NCI-H2196 treated with DMSO at 0.1 percent for 48 hours (cell line): ENCODE results near the gene HES3.
"Not testable (repeated sequence)": the region's sequence is repeated elsewhere in the genome, so short reads cannot be mapped to it uniquely, and the experiment has no call there.

Source experiments
- DNase-seq: peaks from one replicate; lab custom pipeline; 2025; ENCODE audit not compliant: unreplicated experiment; lab: John Stamatoyannopoulos, UW

HES3 gene

DNA sequence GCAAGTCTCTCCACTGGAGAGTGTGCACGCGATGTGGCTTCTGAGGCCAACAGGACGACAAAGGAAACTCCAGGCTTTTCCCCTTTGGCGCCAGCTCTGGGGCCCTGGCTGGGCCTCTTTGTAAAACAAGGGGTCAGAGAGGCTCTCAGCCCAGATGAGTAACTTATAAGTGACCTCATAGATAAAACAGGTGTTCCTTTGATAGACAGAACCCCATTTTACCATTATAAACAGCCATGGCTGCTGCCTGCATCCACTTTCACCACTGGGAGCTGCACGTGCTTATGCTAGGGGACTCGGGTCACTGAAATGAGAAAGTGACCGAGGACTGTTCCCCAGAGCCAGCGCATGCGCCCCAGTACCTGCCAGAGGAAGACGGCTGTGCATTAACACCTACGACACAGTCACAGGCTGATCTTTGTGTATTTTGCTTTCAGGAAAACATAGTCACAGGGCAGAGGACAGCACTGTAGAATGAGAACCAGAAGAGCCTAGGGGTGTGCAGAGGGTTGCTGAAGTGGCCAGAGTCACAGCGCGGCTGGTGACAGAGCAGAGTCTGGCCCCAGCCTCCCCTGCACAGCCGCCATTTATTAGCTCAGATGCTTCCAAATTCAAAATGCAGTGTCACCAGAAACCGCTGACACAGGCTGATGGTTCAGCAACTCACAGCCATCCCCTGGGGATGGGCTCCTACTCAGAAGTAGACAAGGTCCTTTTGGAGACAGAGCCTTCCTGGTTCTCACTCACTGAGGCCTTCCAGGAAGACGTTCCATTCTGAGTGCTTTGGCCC, 25.4 kb upstream of the HES3 start:
- no peak for DNase-seq

DNA sequence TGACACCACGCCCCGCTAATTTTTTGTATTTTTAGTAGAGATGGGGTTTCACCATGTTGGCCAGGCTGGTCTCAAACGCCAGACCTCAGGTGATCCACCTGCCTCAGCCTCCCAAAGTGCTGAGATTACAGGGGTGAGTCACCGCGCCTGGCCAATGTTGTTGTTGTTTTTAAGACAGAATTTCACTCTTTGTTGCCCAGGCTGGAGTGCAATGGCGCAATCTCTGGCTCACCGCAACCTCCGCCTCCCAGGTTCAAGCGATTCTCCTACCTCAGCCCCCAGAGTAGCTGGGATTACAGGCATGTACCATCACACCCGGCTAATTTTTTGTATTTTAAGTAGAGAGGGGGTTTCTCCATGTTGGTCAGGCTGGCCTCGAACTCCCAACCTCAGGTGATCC, 24.3 kb upstream of the HES3 start:
- not testable (repeated sequence) for DNase-seq

DNA sequence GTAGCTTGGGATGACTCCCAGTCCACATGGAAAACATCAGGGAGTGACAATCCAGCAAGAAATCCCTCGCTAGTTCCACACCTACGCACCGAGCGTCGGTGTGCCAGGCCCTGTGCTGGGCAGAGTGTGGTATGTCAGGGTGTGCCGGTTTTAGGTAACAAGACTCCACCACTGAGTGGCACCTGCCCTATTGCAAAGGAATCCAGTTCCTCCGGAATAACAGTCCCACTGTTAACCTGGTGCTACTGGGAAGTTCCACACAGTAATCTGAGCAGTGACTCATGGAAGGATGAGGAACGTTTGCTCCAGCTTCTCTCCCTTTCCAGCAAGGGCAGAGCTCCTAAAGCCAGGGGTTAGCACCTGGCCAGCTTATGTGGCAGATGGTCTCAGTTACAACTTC, 23.7 kb upstream of the HES3 start:
- DNase-seq = no peak

DNA sequence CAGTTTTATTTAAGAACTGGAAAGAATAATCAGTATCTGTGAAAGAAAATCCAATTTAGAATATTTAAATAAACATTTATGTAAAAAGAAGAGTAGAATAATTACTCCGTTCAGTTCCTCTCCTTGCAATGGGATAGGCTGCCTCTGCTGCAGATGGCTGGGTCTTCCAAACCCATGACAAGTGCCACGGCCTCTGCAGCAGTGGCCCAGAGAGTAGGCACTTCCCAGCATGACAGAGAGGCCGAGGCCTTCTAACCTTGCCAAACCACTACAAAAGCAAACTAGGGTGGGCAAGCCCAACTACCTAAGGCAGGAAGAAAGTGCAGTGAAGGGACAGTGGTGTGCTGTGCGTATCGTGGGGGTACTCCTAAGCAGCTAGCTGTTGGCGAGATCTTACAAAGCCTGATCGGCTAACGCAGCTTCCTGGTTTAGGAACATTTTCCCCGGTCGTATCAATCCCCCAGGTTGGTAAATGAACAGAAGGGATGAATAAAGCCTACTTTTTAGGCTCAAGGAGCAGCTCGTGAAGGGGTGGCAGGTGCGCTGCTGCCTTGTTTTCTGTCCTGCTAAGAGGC, 22.7 kb upstream of the HES3 start:
- DNase-seq = no peak

DNA sequence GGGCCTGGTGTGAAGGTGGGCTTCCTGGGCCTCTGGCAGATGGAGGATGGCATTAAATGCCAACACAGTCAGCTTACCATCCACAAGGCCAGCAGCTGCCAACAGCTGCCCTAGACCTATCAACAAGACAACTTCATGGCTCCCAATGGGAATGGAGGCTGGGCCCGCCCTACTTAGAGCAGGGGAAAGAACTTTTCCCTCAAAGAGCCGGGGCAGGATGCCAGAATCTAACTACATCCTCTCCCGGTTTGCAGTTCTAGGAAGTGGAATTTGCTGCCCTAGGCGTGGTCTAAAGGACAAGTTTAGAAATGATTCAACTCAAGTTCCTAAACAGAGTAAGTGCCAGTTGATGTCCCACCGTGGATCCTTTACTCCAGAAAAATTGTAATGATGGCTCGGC, 21.3 kb upstream of the HES3 start:
- no peak for DNase-seq

DNA sequence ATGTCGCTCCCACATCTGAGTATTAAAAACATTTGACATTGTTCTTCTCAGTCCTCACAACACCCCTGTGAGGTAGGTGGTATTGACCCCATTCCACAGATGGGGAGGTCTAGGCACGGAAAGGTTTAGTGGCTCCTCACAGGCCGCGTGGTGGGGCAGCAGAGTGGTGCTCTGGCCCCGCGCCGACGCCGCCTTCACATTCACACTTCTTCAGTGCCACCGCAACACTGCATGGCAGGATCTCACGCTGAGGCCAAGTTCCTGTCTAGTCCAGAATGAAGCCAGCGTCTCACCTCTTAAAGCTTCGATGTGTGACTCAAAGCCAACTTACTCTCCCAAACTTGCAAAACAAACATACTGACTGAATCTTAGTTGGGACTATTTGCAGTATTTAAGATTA, 20.4 kb upstream of the HES3 start:
- DNase-seq = no peak

DNA sequence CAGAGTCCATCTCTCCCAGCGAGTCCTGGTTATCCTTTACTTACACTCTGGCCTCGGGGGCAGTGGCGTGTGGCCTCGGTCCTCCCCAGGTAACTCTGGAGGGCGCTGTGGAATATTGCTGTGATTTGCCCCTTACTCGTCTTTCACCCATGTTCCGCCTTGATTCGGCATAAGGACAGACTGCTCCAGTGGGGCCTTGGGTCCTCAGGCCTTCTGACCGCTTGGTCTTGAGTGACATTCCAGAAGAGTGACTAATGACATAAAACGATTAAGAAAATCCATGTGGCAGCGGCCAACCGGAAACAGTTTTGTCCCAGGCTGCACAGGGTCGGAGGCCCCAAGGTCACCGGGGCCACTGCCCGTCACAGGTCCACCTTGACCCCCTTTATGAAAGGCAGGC, 19.3 kb upstream of the HES3 start:
- no peak for DNase-seq

DNA sequence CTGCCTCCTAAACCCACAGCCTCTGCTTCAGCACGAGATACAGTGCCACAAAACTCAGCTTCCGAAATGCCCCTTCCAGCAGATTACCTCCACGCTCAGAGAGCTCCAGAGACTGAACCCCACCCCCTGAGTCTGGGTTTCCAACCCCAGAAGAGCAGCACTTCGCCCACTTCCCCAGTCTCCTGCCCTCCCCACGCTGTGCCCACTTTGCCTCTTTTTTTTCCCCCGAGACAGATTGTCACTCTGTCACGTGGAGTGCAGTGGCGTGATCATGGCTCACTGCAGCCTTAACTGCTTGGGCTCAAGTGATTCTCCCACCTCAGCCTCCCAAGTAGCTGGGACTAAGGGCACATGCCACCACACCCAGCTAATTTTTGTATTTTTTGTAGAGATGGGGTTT, 18.3 kb upstream of the HES3 start:
- no peak for DNase-seq

DNA sequence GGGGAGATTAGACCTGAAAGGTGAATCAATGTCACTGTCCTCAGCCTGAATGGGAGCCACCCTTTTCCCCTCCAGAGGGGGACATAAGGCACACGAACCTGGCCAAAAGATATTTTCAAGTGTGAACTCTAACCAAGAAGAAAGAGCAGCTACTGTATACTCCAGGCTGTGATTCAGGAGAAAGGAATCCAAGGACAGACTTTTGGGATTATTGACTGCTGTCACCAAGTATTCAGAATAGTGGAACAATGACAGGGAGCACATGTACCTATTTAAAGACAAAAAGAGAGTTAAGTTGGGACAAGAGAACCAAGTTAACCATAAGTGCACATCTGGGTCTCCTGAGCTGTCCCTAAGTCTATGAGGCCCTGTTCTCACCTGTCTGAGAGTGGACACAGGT, 10.6 kb upstream of the HES3 start:
- no peak for DNase-seq

DNA sequence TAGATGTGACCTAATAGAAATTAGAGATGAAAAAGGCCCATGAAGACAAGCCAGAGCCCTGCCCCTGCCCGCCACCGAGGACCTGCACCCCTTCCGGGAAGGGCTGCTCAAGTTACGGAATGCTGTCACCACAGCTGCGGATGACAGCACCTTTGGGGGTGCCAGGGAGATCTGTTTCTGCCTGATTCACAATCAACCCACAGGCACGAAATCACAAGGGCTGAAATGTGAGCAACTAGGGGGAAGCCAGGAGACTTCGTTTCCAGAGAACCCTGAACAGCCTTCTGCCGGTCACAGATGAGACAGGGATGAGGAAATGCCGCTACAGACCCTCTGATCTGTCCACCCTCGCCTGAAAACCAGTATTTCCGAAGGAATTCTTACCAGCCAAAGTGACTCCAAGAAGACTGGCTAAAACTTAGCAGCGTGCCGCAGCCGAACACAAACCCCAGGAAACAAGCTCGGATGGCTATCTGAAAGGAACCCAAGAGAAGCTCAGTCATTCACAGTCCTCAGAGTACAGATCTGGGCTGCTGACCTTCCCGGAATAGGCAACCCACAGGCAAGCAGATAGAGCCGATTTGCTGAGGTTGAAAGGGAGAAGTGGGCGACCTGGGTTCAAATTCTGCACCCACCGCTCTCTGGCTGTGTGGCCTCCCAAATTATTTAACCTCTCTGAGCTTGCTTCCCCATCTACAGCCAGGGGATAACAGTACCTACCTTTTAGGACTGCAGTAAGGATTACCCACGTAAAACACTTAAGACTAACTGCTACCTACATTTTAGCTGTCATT, 9.3 kb upstream of the HES3 start:
- DNase-seq = no peak

DNA sequence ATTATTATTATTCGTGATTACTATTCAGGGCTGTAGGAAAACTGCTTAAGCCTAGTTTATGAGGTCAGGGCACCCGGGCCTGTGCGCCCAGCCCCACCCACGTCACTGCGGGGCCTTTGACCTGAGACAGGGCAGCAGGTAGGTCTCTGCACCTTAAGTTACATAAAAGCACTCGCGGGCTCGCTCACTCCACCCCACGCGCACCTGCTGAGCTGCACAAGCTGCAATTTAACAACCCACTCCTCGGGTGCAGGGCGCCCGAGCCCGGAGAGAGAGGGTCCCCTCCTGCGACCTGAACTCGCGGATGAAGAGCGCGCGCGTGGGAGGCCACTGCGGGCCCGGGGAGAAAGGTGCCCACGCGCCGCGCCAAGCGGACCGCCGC, 8.7 kb upstream of the HES3 start:
- DNase-seq = no peak

DNA sequence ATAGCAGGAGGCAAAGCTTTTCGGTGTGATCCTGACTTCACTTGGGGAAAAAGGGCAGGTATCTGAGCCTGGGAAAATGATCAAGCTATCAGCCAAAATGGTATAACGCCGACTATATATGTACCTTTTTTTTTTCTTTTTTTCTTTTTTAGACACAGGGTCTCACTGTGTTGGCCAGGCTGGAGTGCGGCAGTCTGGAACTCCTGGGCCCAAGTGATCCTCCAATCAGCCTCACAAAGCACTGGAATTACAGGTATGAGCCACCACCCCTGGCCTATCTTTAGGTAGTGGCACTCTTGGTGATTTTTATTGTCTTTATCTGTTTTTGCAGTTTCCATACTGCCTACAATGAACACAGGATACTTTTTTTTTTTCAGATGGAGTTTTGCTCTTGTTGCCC, 6.9 kb upstream of the HES3 start:
- DNase-seq = no peak

DNA sequence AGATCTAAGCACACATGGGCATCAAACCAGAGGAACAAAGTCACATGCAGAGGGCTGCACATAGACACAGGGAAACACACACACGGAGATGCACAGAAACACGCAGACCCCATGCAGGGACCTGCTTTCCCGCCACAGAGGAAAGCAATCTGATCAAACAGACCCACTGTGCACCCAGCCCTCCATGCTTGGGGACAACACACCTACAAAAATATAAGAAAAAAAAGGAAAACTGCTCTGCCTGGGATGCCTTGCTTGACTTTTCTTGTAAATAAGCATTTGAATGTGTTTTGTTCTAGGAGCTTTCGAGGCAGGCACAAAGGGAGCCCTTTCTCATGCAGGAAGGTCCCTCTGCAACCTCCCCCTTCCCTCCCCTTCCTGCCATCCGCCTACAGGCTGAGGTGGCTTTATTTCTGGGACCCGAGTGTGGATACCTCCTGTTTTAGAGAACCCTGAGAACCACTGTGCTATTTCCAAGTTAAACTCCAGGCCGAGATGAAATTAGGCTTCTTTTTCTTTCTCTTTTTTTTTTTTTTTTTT, 4.7 kb upstream of the HES3 start:
- no peak for DNase-seq

DNA sequence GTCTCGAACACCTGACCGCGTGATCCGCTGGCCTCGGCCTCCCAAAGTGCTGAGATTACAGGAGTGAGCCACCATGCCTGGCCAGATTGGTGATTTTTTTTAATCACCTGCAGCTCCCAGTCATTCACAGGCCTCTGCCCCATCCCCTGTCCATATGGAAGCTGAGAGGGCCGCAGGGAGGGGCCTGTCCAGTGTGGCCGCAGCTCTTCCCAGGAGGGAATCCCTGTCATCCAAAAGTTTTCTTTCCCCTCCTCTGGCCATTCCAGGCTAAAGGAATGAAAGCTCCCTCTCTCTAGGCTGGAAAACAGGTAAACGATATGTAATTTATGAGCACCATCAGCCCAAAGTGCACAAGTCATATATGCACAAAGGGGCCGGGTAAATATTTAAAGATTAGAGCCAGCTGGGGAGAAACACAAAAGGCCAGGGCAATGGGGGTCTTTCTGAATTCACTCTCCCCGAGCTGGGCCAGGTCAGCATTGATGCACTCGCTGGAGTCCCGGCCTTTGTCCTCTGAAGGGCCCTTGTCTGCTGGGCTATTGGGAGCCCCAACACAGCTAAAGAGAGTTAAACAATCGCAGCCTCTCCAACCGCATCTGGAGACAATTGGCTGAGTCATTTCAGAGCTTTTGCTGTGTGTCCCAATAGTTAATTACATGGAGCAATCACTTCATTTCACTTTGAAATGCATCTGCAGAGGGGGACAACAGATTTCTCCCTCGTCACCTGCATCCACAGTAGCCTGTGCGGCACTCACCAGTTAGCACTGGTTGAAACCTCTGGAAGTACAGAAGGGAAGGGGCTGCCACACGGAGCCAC, 3.8 kb upstream of the HES3 start:
- DNase-seq = no peak

DNA sequence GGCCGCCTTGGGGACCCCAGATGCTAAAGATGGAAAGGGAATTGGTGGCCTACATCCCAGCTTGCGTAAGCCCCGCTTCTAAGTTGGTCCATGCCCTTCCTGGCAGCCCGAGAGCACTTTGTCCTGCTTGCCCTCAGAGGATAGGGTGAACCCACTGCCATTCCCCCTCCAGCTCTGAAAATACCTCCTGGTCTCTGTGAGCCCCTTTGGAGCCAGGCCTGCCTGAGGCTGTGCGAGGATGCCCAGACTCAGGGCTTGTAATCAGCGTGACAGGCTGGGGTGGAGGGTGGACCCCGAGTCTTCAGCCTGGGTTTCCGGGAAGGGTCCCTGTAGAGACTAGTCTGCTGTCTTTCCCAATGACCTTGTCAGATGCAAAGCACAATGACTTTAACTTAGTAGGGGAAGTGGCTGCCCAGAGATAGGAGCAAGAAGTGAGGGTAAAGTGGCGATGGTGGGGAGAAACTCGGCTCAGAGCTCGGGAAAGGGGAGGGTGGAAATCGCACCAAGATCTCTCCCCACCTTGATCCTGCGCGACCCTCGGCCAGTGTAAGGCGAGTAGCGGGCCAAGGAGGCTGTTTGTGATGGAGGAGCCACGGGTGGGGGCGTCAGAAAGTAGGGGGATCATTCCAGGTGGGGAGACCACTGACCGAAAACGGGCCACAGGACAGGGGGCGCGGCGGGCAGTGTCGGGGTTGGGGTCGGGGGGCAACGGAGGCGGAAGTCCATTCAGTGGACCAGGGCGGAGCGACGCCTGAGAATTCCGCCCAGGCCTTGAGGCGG, 2.7 kb upstream of the HES3 start:
- no peak for DNase-seq

DNA sequence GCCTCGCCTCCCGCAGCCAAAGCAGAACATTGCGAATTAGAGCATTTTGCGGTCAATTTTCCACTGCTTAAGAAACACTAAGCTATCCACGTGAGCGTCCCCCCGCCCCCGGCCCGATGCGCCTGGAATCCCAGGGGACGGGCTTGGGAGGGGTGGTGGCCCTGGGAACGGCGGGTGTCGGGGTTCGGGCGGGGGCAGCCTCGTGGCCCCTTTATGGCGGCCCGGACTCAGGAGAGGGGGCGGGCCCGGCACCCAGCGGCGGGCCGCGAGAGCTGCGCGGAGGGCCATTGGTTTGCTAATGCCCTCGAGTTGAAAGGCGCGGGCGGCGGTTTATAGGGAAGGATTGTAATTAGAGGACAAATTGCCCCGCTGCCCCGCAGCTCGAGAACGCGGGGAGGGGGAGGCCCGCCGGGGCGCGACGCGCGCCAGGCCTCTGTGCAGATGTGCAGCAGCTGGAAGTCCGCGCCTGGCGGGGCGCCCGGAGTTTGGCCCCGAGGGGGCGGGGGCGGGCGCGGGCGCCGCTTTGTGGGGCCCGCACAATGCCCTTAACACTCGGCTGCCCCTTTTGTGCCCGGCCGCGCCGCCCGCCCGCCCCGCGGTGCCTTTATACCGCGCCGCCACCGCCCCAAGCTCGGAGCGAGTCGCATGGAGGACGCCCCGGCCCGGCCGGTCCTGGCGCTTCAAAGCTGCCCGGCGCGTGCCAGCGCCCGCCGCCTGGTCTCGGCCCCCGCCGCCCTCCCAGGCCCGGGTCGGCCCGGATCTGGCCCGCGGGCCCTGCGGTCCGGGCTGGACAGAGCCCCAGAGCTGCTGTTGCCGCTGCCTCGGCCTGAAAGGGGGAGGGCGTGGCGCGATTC, 1.9 kb upstream of the HES3 start:
- no peak for DNase-seq

DNA sequence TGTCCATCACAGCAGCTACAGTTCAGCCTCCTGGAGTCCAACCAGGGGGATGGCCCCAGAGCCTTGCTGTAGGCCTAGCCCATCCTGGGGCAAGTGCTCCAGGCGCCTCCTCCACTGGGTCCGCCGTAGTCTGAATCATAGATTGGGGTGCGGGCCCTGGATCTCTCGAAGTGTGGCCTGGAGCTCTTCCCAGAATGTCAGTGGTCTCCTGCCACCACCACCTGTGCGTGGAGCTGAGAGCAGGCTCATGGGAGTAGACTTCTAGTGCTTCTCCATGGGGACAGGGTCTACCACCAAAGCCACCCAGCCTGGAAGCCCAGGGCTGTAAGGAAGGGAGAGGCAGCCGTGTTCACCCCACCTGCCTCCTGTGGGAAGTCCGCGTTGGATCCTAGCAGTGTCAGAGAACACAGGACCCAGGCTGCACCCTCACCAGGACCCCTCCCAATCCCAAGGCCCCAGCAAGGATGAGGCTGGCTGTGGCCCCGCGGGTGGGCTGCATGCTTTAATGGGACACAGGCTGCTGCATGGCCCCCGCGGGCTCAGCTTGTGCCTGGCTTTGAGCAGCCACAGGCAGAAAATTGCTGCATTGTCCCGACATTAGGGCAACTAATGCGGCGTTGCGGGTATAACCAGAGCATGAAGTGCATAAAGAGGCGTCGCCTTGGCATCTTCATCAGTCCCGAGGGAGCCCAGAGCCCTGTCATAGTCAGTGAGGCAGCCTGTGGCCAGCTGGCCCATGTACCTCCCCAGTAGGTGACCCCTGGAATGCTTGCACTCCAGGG, 735 bp upstream of the HES3 start:
- DNase-seq = no peak

DNA sequence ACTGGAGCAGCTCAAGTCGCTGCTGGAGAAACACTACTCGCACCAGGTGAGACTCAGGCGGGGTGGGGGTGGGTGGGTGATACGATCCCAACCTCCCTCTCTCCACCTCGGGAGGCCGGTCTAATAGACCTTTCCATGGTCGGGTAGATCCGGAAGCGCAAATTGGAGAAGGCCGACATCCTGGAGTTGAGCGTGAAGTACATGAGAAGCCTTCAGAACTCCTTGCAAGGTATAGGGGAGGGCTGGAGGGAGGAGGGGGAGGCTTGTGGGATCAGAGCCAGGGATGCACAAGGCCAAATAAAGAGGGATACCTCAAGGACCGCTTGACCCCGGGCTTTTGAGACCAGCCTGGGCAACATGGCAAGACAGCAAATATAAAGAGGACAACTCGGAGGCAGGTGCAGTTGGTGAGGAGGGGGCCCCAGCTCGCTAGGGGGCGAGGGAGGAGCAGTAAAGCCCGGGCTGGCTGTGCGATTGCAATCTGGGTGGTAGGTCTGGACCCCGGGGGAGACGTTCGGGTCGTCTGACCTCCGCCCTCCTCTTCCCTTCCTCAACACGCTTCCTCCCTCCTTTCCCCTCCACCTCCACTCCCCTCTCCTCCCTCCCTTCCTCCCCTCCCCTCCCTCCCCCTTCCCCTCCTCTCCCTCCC, 546 bp downstream of the HES3 start:
- DNase-seq = no peak
